Measurements from ENCODE around the gene PSAPL1. TPM values are rescaled to one million over a fixed set of nuclear protein-coding genes. Genes with fewer than 3 reads are reported as not detected.

PSAPL1 gene
- total and polyA plus RNA-seq, 2 donors (not counting 1 experiment from before 2014, with no cell fraction given) = not detected

- DNase-seq (ENCODE audit: low read depth in 2 of 2) = no peak
- no peak overlapping the region for H3K4me3 ChIP-seq (replicated peaks in 1 of 4; ENCODE audit: control extremely low read depth in 1 of 4, insufficient read depth in 1 of 4, low read depth in 3 of 4, low read length in 4 of 4)
Observed at GRCh38 chr4:7425591-7426468, 8.9 kb downstream of the PSAPL1 start.

DNA sequence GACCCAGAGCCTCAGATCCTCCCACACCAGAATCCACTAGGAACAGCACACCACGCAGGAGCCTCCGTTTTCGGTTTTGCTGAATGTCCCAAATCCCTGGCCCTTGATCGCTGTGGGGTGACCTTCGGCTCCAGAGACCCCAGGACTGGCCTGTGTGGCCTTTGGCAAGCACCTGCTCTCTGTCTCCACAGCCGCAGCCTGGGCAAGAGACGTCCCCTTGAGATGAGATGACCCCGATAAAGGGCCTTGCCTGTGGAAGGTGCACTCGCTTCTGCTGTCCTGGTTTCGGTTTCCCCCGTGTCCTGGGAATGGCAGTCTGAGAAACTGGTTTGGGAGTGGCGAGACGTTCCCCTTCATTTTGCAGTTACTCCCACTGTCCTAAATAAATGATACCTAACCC is 9.6 kb downstream of the PSAPL1 start:
- H3K4me3 ChIP-seq (replicated peaks in 1 of 4; ENCODE audit: control extremely low read depth in 1 of 4, insufficient read depth in 1 of 4, low read depth in 3 of 4, low read length in 4 of 4) = no peak overlapping the region
- H3K9ac ChIP-seq (ENCODE audit: insufficient read depth, low read length) = no peak overlapping the region
- H3K79me2 ChIP-seq (ENCODE audit: control insufficient read depth, insufficient read depth, low read length) = no peaks in the 10 kb centered on the region
- no peak overlapping the region for H3K4me2 ChIP-seq (ENCODE audit: extremely low read depth, insufficient read depth, low read length)
- no peaks in the 10 kb centered on the region for H3K4me1 ChIP-seq (ENCODE audit: control insufficient read depth, extremely low read depth, insufficient read depth, low read length)
- no peak overlapping the region for H3K27ac ChIP-seq (ENCODE audit: insufficient read depth, low read length)
- TF ChIP-seq CTCF (conservative IDR thresholded peaks at IDR 0.05 in 1 of 2, IDR thresholded peaks at IDR 0.05 in 1 of 2; ENCODE audit: low read depth in 1 of 2, low read length in 2 of 2) (no peak), EZH2 (IDR thresholded peaks at IDR 0.05; ENCODE audit: low read length, missing control alignments) (no peak)
- H4K20me1 ChIP-seq (ENCODE audit: control insufficient read depth, extremely low read depth, insufficient read depth, low read length) = no peaks in the 10 kb centered on the region
- H3K36me3 ChIP-seq (ENCODE audit: control insufficient read depth, insufficient read depth, low read length) = no peaks in the 10 kb centered on the region
- H3K9me3 ChIP-seq (ENCODE audit: control insufficient read depth, insufficient read depth, low read depth, low read length) = no peaks in the 10 kb centered on the region
- no peak for DNase-seq (ENCODE audit: low read depth in 2 of 2)
- H3K27me3 ChIP-seq (ENCODE audit: control insufficient read depth, insufficient read depth, low read length) = no peaks in the 10 kb centered on the region
- H2AFZ ChIP-seq (ENCODE audit: low read length) = no peak overlapping the region

More at GRCh38 chr4:7425591-7426468, 8.9 kb downstream of the PSAPL1 start:
- H3K4me2 ChIP-seq (ENCODE audit: extremely low read depth, insufficient read depth, low read length) = no peak overlapping the region
- no peak overlapping the region for H3K27ac ChIP-seq (ENCODE audit: insufficient read depth, low read length)
- no peaks in the 10 kb centered on the region for H4K20me1 ChIP-seq (ENCODE audit: control insufficient read depth, extremely low read depth, insufficient read depth, low read length)
- no peaks in the 10 kb centered on the region for H3K79me2 ChIP-seq (ENCODE audit: control insufficient read depth, insufficient read depth, low read length)
- no peak overlapping the region for H3K9ac ChIP-seq (ENCODE audit: insufficient read depth, low read length)
- no peaks in the 10 kb centered on the region for H3K9me3 ChIP-seq (ENCODE audit: control insufficient read depth, insufficient read depth, low read depth, low read length)
- H2AFZ ChIP-seq (ENCODE audit: low read length) = no peak overlapping the region
- H3K27me3 ChIP-seq (ENCODE audit: control insufficient read depth, insufficient read depth, low read length) = no peaks in the 10 kb centered on the region
- H3K36me3 ChIP-seq (ENCODE audit: control insufficient read depth, insufficient read depth, low read length) = no peaks in the 10 kb centered on the region
- no peaks in the 10 kb centered on the region for H3K4me1 ChIP-seq (ENCODE audit: control insufficient read depth, extremely low read depth, insufficient read depth, low read length)
- TF ChIP-seq EZH2 (IDR thresholded peaks at IDR 0.05; ENCODE audit: low read length, missing control alignments) = no peak
- TF ChIP-seq CTCF (conservative IDR thresholded peaks at IDR 0.05 in 1 of 2, IDR thresholded peaks at IDR 0.05 in 1 of 2; ENCODE audit: low read depth in 1 of 2, low read length in 2 of 2) = no peak

DNA sequence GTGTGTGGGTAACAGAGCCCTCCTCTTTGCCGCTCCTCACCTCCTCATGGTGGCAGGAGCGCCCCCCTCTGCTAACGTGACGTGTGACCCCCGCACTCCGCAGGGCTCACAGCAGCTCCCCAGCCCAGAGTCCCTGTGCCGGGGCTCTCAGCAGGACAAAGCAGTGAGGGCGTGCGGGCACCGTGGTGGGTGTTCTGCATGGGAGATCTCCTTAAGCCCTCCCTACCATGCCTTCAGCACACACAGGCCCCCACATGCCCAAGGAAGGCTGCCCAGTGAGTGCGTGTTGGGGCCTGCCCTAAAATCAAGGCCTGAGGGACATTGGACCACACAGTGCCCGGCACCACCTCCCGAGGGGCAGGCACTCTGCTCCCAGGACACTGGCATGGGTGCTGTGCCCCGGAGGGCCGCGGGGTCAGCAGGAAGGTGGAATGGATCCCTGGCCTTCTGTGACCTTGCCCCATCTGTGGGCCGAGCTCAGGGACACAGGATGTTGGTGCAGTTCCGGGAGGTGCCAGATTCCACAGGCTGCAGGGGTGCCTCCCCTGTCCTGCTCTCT is 10.1 kb downstream of the PSAPL1 start:
- H3K36me3 ChIP-seq (ENCODE audit: control insufficient read depth, insufficient read depth, low read length) = no peaks in the 10 kb centered on the region
- no peaks in the 10 kb centered on the region for H3K4me1 ChIP-seq (ENCODE audit: control insufficient read depth, extremely low read depth, insufficient read depth, low read length)
- H3K9me3 ChIP-seq (ENCODE audit: control insufficient read depth, insufficient read depth, low read depth, low read length) = no peaks in the 10 kb centered on the region
- H3K27ac ChIP-seq (ENCODE audit: insufficient read depth, low read length) = no peak overlapping the region
- DNase-seq (ENCODE audit: low read depth in 2 of 2) = no peak
- H3K79me2 ChIP-seq (ENCODE audit: control insufficient read depth, insufficient read depth, low read length) = no peaks in the 10 kb centered on the region
- no peak overlapping the region for H3K9ac ChIP-seq (ENCODE audit: insufficient read depth, low read length)
- H3K4me2 ChIP-seq (ENCODE audit: extremely low read depth, insufficient read depth, low read length) = no peak overlapping the region
- TF ChIP-seq CTCF (conservative IDR thresholded peaks at IDR 0.05 in 1 of 2, IDR thresholded peaks at IDR 0.05 in 1 of 2; ENCODE audit: low read depth in 1 of 2, low read length in 2 of 2) (no peak), EZH2 (IDR thresholded peaks at IDR 0.05; ENCODE audit: low read length, missing control alignments) (no peak)
- H2AFZ ChIP-seq (ENCODE audit: low read length) = no peak overlapping the region
- H3K27me3 ChIP-seq (ENCODE audit: control insufficient read depth, insufficient read depth, low read length) = no peaks in the 10 kb centered on the region
- H3K4me3 ChIP-seq (replicated peaks in 1 of 4; ENCODE audit: control extremely low read depth in 1 of 4, insufficient read depth in 1 of 4, low read depth in 3 of 4, low read length in 4 of 4) = no peak overlapping the region
- no peaks in the 10 kb centered on the region for H4K20me1 ChIP-seq (ENCODE audit: control insufficient read depth, extremely low read depth, insufficient read depth, low read length)
